GM19099 (cell line): ENCODE measurements around the gene SCN9A.

Source experiments
- POLR2A ChIP-seq: IDR thresholded peaks from 3 replicates; pipeline ENCODE4 v1.6.1; 2011; ENCODE audit warnings: low read depth; ENCODE audit not compliant: insufficient read length; ENCODE audit errors: extremely low read depth

The SCN9A gene

GRCh38 chr2:166360426-166360825 lies 15.3 kb downstream of the SCN9A start:
- TF ChIP-seq POLR2A, result no peak

DNA sequence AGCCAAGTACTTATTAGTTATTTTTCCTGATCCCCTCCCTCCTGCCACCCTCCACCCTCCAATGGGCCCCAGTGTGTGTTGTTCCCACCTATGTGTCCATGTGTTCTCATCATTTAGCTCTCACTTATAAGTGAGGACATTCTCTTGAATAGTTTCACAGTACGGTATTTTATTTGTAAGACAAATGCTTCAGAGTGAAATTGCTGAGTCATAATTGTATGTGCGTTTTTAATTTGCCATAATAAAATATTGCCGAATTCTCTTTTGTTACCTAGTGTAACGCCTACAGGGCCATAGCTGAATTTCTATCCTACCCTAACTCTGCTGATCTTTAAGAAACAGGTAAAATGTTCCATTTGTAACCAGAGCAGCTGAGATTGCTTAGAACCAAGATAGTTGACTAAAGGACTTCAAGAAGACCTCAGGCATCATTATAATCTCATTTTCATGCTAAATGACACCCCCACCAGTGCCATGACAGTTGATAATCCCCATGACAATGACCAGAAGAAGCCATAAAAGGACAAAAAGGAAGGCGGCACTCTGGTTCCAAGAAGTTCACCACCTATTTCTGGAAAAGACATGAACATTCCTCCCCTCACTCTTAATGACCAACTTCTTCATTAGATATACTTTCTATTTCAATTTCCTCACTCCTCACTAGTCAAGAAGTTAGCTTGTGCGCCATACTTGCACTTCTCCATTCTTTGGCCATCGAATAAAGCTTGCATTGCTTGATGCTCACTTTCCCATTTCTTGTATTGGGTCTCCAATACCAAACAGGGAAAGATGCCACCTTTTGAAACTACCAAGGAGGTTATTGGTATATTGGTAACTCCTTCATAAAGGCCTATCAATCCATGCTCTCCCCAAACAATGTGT lies 18.4 kb downstream of the SCN9A start:
- TF ChIP-seq POLR2A, result no peak

DNA sequence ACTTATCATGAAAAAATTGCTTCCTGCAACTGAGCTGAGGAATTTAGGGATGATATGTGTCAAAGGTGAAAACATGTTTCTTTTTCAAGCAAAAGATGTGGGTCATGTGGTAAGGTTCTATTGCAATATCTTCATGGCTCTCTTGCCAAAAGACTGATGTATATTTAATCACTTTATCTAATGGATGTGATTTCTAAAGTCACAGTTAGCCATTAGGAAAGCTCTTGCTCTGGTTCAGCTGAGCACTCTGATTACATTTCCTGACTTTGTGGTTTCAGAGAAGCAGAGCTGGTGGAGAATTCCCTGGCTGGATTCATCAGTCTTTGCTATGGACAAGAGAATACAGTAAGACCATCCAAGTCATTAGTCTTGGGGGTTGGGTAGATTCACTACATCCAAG lies 24.4 kb downstream of the SCN9A start:
- no peak for TF ChIP-seq POLR2A

GRCh38 chr2:166350525-166350924 lies 25.2 kb downstream of the SCN9A start:
- TF ChIP-seq POLR2A, result no peak

DNA sequence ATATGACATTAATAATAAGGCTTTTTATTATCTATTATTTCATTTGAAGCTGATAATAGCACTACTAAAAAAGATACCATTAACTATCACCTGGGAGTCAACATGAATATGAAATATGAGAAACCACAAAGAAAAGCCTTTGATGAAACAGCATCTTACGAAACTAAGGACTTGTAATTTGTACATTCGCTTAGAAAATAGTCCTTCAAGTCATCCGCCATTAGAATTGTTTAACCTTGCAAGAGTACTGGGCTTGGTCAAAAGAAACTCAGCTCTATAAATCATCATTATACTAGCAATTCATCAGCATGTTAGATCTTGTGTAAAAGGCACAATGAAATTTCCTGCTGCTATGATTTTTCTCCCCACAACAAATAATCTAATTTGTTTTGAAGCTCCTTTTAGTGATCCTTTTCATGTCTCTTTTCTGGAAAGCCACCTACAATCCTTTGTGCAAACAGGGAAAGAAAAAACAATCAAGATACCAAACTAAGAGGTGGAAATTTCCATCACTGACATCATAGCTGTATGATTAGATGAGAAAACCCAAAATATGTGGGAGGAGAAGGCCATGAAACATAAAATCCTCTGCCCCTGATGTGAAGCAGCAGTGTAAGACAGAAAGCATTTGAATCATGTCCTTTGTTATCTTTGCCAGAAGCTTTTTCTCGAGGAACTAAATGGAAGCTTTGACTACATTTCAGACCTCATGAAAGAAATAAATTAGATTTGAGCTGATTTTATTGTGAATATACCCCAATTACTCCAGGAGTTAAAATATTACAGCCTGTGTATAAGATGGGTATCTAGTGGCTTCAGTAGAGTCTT lies 31.2 kb downstream of the SCN9A start:
- no peak for TF ChIP-seq POLR2A

- TF ChIP-seq POLR2A, result no peak
Measured at GRCh38 chr2:166343467-166343866, 32.3 kb downstream of the SCN9A start.

DNA sequence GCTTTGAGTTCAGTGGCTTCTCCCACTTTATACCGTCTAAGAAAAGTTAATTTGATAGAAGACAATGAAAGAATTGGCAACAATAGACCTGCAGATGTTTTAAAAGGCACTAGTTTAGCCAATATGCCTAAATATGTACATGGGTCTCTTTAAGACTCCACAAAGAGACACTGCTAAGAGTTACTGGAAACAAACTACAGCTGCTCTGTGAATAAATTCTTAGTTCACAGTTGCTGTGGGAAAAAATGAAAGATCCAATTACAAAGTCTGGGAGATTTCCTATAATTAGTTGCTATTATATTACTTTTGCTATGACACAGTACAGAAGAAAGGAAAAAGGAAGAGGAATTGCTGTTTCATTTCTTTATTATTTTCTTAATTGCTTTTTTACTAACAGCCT lies 34.3 kb downstream of the SCN9A start:
- no peak for TF ChIP-seq POLR2A

DNA sequence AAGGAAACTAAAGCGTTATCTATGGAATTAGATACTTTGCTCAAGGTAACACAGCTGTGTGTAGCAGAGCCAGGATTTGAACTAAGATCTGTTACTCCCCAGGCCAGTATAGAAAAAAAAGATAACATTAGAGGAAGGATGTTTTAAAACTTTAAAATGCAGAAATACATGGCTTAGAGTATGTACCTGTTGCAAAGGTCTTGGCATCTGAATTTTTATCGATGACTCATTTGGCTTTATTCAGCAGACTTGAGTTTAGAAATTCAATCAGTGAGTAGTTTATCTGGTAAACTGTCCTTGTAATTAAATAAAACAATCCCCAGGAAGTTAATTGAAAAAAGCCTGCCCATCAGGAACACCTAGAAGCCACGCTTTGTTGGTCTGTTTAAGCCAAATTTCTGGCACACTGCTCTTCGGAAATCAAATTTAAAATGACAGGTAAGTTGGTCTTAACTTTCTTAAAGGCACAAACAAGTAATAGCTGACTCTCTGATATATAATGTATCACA lies 36.9 kb downstream of the SCN9A start:
- no peak for TF ChIP-seq POLR2A

GRCh38 chr2:166337932-166338331 lies 37.8 kb downstream of the SCN9A start:
- no peak for TF ChIP-seq POLR2A

DNA sequence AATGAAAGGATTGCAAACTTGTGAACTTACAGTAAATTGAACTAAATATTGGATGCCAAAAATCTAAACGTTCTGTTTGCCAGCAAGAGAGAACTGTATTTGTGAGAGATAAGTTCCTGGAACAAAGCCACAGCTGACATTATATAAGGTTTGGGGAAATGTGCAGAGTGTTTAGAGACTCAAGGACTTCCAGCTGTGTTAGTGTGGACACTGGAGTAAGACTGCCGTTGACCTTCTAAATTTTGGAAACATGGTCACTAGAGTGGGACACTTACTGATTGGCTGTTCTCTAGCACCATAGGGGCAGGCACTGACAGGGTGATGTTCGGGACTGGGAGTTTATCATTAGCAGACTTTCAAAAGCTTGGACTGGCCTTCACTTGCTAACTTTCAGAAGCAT lies 40.5 kb downstream of the SCN9A start:
- TF ChIP-seq POLR2A, result no peak

GRCh38 chr2:166334805-166335204 lies 40.9 kb downstream of the SCN9A start:
- no peak for TF ChIP-seq POLR2A

- TF ChIP-seq POLR2A, result no peak
Measured at GRCh38 chr2:166333801-166334200, 41.9 kb downstream of the SCN9A start.

DNA sequence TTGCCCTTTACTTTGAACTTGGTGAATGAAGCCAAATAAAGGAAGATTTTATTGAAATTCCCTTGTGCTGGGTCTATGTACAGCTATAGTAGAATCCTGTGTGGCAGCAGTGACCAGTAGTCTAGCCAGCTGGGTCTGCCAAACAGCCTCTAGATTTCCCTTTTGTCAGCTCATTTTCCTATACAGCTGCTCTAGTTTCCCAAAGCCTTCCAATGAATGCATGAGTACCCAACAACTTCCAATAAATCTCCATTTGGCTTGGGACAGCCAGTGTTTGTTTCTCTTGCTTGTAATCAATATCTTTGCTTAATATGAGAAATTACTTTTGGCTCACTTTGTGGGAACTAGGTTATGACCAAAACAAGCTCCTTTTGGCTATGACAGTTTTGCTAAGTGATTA lies 43.6 kb downstream of the SCN9A start:
- no peak for TF ChIP-seq POLR2A

DNA sequence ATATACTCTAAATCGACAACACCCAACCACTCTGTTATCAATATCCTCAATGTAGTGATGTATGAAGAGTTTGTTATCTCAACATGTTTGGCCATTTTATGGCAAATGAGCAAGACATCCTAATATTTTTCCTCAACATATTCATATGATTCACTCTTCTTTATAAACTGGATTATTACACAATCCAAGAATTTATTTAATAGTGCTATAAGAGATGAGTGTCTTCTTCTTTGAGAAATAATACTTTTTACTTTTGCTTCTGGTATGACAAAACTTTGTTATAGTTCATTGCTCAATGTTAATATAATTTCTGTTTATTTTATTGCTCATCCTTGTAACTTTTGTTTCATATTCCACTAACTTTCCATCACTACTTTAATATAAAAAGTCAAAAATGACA lies 44.3 kb downstream of the SCN9A start:
- no peak for TF ChIP-seq POLR2A

GRCh38 chr2:166329465-166329864 lies 46.3 kb downstream of the SCN9A start:
- TF ChIP-seq POLR2A, result no peak

DNA sequence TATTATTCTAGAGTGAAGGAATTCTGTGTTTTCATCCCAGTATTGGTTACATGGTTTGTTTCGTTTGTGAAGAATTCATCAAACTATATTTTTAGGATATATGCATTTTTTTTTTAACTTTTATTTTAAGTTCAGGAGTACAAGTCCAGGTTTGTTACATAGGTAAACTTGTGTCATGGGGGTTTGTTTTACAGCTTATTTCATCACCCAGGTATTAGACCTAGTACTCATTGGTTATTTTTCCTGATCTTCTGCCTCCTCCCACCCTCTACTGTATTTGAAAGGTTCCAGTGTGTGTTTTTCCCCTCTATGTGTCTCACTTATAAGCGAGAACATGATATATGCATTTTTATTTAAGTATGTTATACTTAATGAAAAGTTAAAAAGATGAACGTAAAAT lies 47.6 kb downstream of the SCN9A start:
- TF ChIP-seq POLR2A, result no peak
